ENCODE results near the gene HMGN1.

- TF ChIP-seq CTCF (conservative IDR thresholded peaks at IDR 0.05; ENCODE audit: low read depth, low read length) (no peak), EZH2 (IDR thresholded peaks at IDR 0.05; ENCODE audit: low read length, unreplicated experiment) (no peak), EZH2phosphoT487 (IDR thresholded peaks at IDR 0.05; ENCODE audit: borderline replicate concordance, low read length) (no peak)
These were observed 35.9 kb upstream of the HMGN1 start for GRCh38 chr21:39384674-39385298.

Measured in PC-3 (cell line).